K562 (cell line): ENCODE results near the gene CD300LD. TPM values are rescaled to one million over a fixed set of nuclear protein-coding genes. Genes with fewer than 3 reads are reported as not detected.

Source experiments
- ATAC-seq: fragments of 200-7000 bp; cut with Tn5 transposase; 3 replicates; pipeline ENCODE4 v1.9.1; 2020; ENCODE audit warnings: moderate library complexity
- BruUV-seq: library from RNA; stranded (reverse); fragments of 400-500 nt; replicated peaks from 2 replicates; lab custom pipeline; 2021; lab: Mats Ljungman, UMichigan
- CTCF ChIA-PET: fragments of 300-600 bp; formaldehyde crosslinking; extraction: SDS; loops from one replicate; lab custom pipeline; 2021; ENCODE audit warnings: low intra/inter-chr PET ratio; lab: Yijun Ruan, JAX
- POLR2A ChIA-PET: fragments of 300-600, 350-650 bp; sonication (Branson Sonifier 250); formaldehyde crosslinking; extraction: SDS; loops from one replicate; lab custom pipeline; 2021; ENCODE audit warnings: antibody characterized with exemption, inconsistent platforms; lab: Yijun Ruan, JAX
- DNase-seq, 4 experiments: peaks; one replicate each; pipeline versions ENCODE4 v3.0.0 to v3.0.0-alpha.2; 2011 to 2018; ENCODE audit warnings: low spot score in 3 of 4, mixed read lengths in 3 of 4; ENCODE audit errors: extremely low read depth in 1 of 4
- FAIRE-seq: peaks from 2 replicates; lab custom pipeline; 2011; peaks lifted over from hg19 to GRCh38; lab: Jason Lieb, UNC
- H2AFZ ChIP-seq: 2 replicates; pipeline ENCODE4 v1.6.0; 2011; ENCODE audit warnings: low read depth, low read length, control low read depth, inconsistent platforms
- H3K27ac ChIP-seq: fragments of 200-600 bp; 3 replicates; pipeline ENCODE4 v1.8.0; 2011; ENCODE audit warnings: low read depth, mild to moderate bottlenecking, control low read depth, inconsistent platforms, low read length, moderate library complexity, mixed read lengths; ENCODE audit errors: extremely low read depth
- H3K27me3 ChIP-seq, 2 experiments: fragments of 300-600 bp in 1 of 2; 2 replicates in 1 of 2; 3 replicates in 1 of 2; pipeline versions ENCODE4 v1.6.0 to v1.8.0; 2011; ENCODE audit warnings: inconsistent platforms in 2 of 2, low read length in 2 of 2, mild to moderate bottlenecking in 1 of 2, mixed read lengths in 1 of 2, moderate library complexity in 1 of 2; ENCODE audit not compliant: control insufficient read depth in 2 of 2, insufficient read depth in 2 of 2
- H3K36me3 ChIP-seq: fragments of 300-600 bp; 3 replicates; pipeline ENCODE4 v1.8.0; 2011; ENCODE audit warnings: mild to moderate bottlenecking, low read length, inconsistent platforms; ENCODE audit not compliant: control insufficient read depth, insufficient read depth
- H3K4me1 ChIP-seq, 2 experiments: fragments of 200-600 bp in 1 of 2; replicated peaks in 1 of 2; 2 replicates in 1 of 2; 3 replicates in 1 of 2; pipeline versions ENCODE4 v1.5.1 to v1.8.0; 2011; ENCODE audit warnings: inconsistent platforms in 2 of 2, low read length in 2 of 2, mild to moderate bottlenecking in 1 of 2, mixed read lengths in 1 of 2, moderate library complexity in 1 of 2; ENCODE audit not compliant: control insufficient read depth in 2 of 2, insufficient read depth in 2 of 2
- H3K4me2 ChIP-seq: 2 replicates; pipeline ENCODE4 v1.6.1; 2011; ENCODE audit warnings: low read length, control low read depth, inconsistent platforms, mixed read lengths; ENCODE audit not compliant: insufficient read depth
- H3K4me3 ChIP-seq: fragments of 200-600 bp; sonication (generic), shearing (Covaris generic); 2 replicates; pipeline ENCODE4 v1.5.1; 2016; ENCODE audit warnings: control low read depth, inconsistent platforms
- H3K79me2 ChIP-seq: fragments of 200-600 bp; 3 replicates; pipeline ENCODE4 v1.8.0; 2011; ENCODE audit warnings: low read length, inconsistent platforms; ENCODE audit not compliant: control insufficient read depth, insufficient read depth
- H3K9ac ChIP-seq, 2 experiments: 2 replicates each; pipeline versions ENCODE4 v1.6.0 to v1.6.1; 2011; ENCODE audit warnings: low read depth in 2 of 2, low read length in 2 of 2, control low read depth in 1 of 2, inconsistent platforms in 1 of 2, mild to moderate bottlenecking in 1 of 2, mixed read lengths in 1 of 2; ENCODE audit not compliant: insufficient read depth in 1 of 2
- H3K9me1 ChIP-seq: one replicate; pipeline ENCODE4 v1.6.0; 2011; ENCODE audit warnings: inconsistent platforms, mild to moderate bottlenecking, low read length, moderate library complexity; ENCODE audit not compliant: control insufficient read depth, insufficient read depth
- H3K9me3 ChIP-seq: replicated peaks from 2 replicates; pipeline ENCODE4 v1.5.1; 2011; ENCODE audit warnings: low read depth, low read length, inconsistent platforms; ENCODE audit not compliant: control insufficient read depth, insufficient read depth
- H4K20me1 ChIP-seq: replicated peaks from 2 replicates; pipeline ENCODE4 v1.6.1; 2011; ENCODE audit warnings: low read length, inconsistent platforms, mixed read lengths; ENCODE audit not compliant: control insufficient read depth, insufficient read depth
- CEBPG ChIP-seq, 3 experiments: fragments of 200-800 bp in 1 of 3; sonication (Bioruptor generic) in 1 of 3; sonication (generic) in 1 of 3; formaldehyde crosslinking in 1 of 3; IDR thresholded peaks in 2 of 3; conservative IDR thresholded peaks in 1 of 3; 2 replicates each; pipeline versions ENCODE4 v1.6.1 to v1.8.0; 2016 to 2022; ENCODE audit warnings: missing compliant biosample characterization in 2 of 3, missing genetic modification characterization in 2 of 3, mild to moderate bottlenecking in 1 of 3, missing genetic modification reagents in 1 of 3
- EGR1 ChIP-seq: fragments of 450-650 bp; conservative IDR thresholded peaks from 2 replicates; pipeline ENCODE4 v1.6.1; 2017; ENCODE audit warnings: mild to moderate bottlenecking
- FIP1L1 ChIP-seq: fragments of 200-400 bp; formaldehyde crosslinking; IDR thresholded peaks from 2 replicates; pipeline ENCODE4 v1.6.1; 2018; ENCODE audit warnings: mild to moderate bottlenecking, low read depth, low read length; ENCODE audit not compliant: poor library complexity, severe bottlenecking
- MEIS2 ChIP-seq: fragments of 450-650 bp; IDR thresholded peaks from 2 replicates; pipeline ENCODE4 v1.6.1; 2014; ENCODE audit warnings: mild to moderate bottlenecking; ENCODE audit not compliant: partially characterized antibody
- MYC ChIP-seq, 2 experiments: fragments of 250-450 bp in 1 of 2; sonication (Bioruptor Pico) in 1 of 2; IDR thresholded peaks; 2 replicates each; pipeline versions ENCODE4 v1.5.1 to v1.6.1; 2012 to 2021; ENCODE audit warnings: low read depth in 2 of 2, borderline replicate concordance in 1 of 2, improper control_type of control experiment in 1 of 2, low read length in 1 of 2, mild to moderate bottlenecking in 1 of 2, moderate library complexity in 1 of 2
- NR3C1 ChIP-seq: sonication (generic); formaldehyde crosslinking; IDR thresholded peaks from 2 replicates; pipeline ENCODE4 v1.8.1; 2022; ENCODE audit warnings: missing genetic modification reagents
- POLR2H ChIP-seq: IDR thresholded peaks from 2 replicates; pipeline ENCODE4 v1.6.1; 2016; ENCODE audit warnings: missing genetic modification characterization, low read depth, mild to moderate bottlenecking, control low read depth, missing compliant biosample characterization, moderate library complexity
- SMAD3 ChIP-seq: fragments of 450-650 bp; formaldehyde crosslinking; conservative IDR thresholded peaks from 2 replicates; pipeline ENCODE4 v1.4.0; 2020; ENCODE audit warnings: mild to moderate bottlenecking
- SREBF1 ChIP-seq: fragments of 150-350 bp; IDR thresholded peaks from 2 replicates; pipeline ENCODE4 v1.6.1; 2014; ENCODE audit warnings: antibody characterized with exemption, low read depth, low read length, borderline replicate concordance
- TAF1 ChIP-seq: IDR thresholded peaks from 2 replicates; pipeline ENCODE4 v1.6.1; 2011; ENCODE audit warnings: mild to moderate bottlenecking, low read length, moderate library complexity; ENCODE audit not compliant: insufficient read depth, control insufficient read depth, severe bottlenecking; ENCODE audit errors: extremely low read depth
- WGBS: fragments of 100-300 bp; shearing (Covaris generic); methylation state at CpG from one replicate; pipeline ENCODE4 v1.1.6; 2016; ENCODE audit warnings: low coverage, mixed read lengths; ENCODE audit not compliant: insufficient coverage; ENCODE audit errors: missing lambda C conversion rate; 5-methylcytosine and 5-hydroxymethylcytosine counted together
- in situ Hi-C: fragments of 300-500 bp; cut with MboI; formaldehyde crosslinking; loops from 4 replicates; pipeline ENCODE4 v1.15.0; 2018; ENCODE audit warnings: inconsistent platforms, mixed read lengths
- intact Hi-C: fragments of 100-400 bp; cut with micrococcal nuclease; formaldehyde crosslinking; loops from 2 replicates; pipeline ENCODE4 v1.14.2; 2022
- polyA plus RNA-seq, 8 experiments: library from polyadenylated mRNA; depleted of rRNA in 4 of 8; stranded (reverse) in 5 of 8; unstranded in 3 of 8; fragments of >200 nt; fragmentation: Nextera tagmentation in 2 of 8; fragmentation: Illumina TruSeq in 1 of 8; extraction: Ambion mirVana in 2 of 8; extraction: Trizol in 1 of 8; gene quantifications; 2 replicates each; pipeline versions ENCODE4 v1.2.1 to v1.2.3, GENCODE V29; 2011 to 2014; ENCODE audit warnings: inconsistent platforms in 1 of 8, missing spikeins in 1 of 8
- total RNA-seq, 7 experiments: library from RNA; depleted of rRNA in 6 of 7; stranded (reverse); fragments of >200 nt in 6 of 7; fragmentation: Illumina TruSeq in 2 of 7; extraction: Trizol in 2 of 7; gene quantifications; 2 replicates each; pipeline versions ENCODE4 v1.2.1 to v1.2.3, GENCODE V29; 2011 to 2021; ENCODE audit warnings: low replicate concordance in 1 of 7
- TF ChIP-seq, protein P1 (sequence below): fragments of 450-650 bp; IDR thresholded peaks from 2 replicates; pipeline ENCODE4 v1.6.1; 2016; ENCODE audit warnings: antibody characterized with exemption
- TF ChIP-seq, protein P2 (sequence below): fragments of 450-650 bp; formaldehyde crosslinking; IDR thresholded peaks from 2 replicates; pipeline ENCODE4 v1.4.0; 2020; ENCODE audit warnings: mild to moderate bottlenecking
- TF ChIP-seq, protein P3 (sequence below): IDR thresholded peaks from 2 replicates; pipeline ENCODE4 v1.6.1; 2014; ENCODE audit warnings: antibody characterized with exemption
- TF ChIP-seq, protein P4 (sequence below): fragments of 450-650 bp; IDR thresholded peaks from 2 replicates; pipeline ENCODE4 v1.6.1; 2016; ENCODE audit warnings: borderline replicate concordance

The CD300LD gene
- total and polyA plus RNA-seq, 9 of the 15 experiments (the other 6 are each of a cell fraction or from before 2014, with no cell fraction given), result not detected

DNA sequence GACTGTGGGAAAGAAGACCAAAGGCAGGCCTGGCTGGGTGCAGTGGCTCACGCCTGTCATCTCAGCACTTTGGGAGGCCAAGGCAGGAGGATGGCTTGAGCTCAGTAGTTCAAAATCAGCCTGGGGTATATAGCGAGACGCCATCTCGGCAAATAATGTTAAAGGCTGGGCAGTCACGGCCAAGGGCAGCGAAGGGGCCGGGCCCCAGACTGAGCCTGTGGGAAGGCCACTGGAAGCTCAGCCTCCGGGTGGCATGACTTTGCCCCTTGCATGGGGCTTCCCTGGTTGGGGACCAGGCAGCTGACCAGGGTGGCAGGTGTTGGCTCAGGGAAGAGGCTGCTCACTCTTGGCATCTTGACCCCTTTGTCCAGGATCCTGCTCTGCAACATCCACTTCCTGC, 14.0 kb upstream of the CD300LD start:
- Histone ChIP-seq H3K4me1 (no peaks in the 10 kb centered on the region), H2AFZ (no peak overlapping the region), H3K9ac (no peak overlapping the region; a peak in 1 of 4 replicates), H3K79me2 (no peaks in the 10 kb centered on the region), H3K4me3 (no peak overlapping the region), H4K20me1 (peaks cover 4% of the 10 kb centered on the region; the same call in 1 of the 2 replicates), H3K27ac (no peak overlapping the region), H3K9me1 (no peaks in the 10 kb centered on the region), H3K4me2 (no peak overlapping the region), H3K36me3 (no peaks in the 10 kb centered on the region), H3K9me3 (no peaks in the 10 kb centered on the region), H3K27me3 (peaks cover 3 to 55% of the 10 kb centered on the region in 2 experiments; a peak in 3 of 5 replicates)
- CTCF ChIA-PET, result no interaction called here
- POLR2A ChIA-PET, result interaction anchor here (1.1 kb wide), 1 partner anchor 12 kb away, joined by 6 read pairs; no protein-coding TSS in a partner anchor
- in situ Hi-C loops, result no loop called here
- no peak for ATAC-seq
- BruUV-seq, result no TSS peak
- intact Hi-C loops, result no loop called here
- 0% methylated on average over 8 of the region's 8 CpGs for WGBS
- FAIRE-seq, result no peak
- DNase-seq, result no peak
- TF ChIP-seq MYC (IDR thresholded peaks at IDR 0.05; ENCODE audit: low read depth, low read length), result no peak
- no peak for TF ChIP-seq MYC (CRISPR knock-in tag; IDR thresholded peaks at IDR 0.05; ENCODE audit: borderline replicate concordance, low read depth)
- TF ChIP-seq EGR1, result no peak
- no peak for TF ChIP-seq CEBPG (CRISPR knock-in tag; IDR thresholded peaks at IDR 0.05)
- no peak for TF ChIP-seq CEBPG (tag; conservative IDR thresholded peaks at IDR 0.05 in 1 of 2, IDR thresholded peaks at IDR 0.05 in 1 of 2)
- TF ChIP-seq NR3C1 (CRISPR knock-in tag), result no peak
- no peak for TF ChIP-seq POLR2H (tag)
- TF ChIP-seq TAF1, result no peak
- TF ChIP-seq, protein P1, sequence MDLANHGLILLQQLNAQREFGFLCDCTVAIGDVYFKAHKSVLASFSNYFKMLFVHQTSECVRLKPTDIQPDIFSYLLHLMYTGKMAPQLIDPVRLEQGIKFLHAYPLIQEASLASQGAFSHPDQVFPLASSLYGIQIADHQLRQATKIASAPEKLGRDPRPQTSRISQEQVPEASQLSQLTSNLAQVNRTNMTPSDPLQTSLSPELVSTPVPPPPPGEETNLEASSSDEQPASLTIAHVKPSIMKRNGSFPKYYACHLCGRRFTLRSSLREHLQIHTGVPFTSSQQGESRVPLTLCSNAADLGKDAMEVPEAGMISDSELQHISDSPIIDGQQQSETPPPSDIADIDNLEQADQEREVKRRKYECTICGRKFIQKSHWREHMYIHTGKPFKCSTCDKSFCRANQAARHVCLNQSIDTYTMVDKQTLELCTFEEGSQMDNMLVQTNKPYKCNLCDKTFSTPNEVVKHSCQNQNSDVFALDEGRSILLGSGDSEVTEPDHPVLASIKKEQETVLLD, result no peak
- no peak for TF ChIP-seq MEIS2
- no peak for TF ChIP-seq SMAD3 (CRISPR knock-in tag)
- TF ChIP-seq, protein P2, sequence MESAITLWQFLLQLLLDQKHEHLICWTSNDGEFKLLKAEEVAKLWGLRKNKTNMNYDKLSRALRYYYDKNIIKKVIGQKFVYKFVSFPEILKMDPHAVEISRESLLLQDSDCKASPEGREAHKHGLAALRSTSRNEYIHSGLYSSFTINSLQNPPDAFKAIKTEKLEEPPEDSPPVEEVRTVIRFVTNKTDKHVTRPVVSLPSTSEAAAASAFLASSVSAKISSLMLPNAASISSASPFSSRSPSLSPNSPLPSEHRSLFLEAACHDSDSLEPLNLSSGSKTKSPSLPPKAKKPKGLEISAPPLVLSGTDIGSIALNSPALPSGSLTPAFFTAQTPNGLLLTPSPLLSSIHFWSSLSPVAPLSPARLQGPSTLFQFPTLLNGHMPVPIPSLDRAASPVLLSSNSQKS, result no peak
- TF ChIP-seq, protein P3, sequence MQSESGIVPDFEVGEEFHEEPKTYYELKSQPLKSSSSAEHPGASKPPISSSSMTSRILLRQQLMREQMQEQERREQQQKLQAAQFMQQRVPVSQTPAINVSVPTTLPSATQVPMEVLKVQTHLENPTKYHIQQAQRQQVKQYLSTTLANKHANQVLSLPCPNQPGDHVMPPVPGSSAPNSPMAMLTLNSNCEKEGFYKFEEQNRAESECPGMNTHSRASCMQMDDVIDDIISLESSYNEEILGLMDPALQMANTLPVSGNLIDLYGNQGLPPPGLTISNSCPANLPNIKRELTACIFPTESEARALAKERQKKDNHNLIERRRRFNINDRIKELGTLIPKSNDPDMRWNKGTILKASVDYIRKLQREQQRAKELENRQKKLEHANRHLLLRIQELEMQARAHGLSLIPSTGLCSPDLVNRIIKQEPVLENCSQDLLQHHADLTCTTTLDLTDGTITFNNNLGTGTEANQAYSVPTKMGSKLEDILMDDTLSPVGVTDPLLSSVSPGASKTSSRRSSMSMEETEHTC, result no peak
- no peak for TF ChIP-seq SREBF1
- TF ChIP-seq, protein P4, sequence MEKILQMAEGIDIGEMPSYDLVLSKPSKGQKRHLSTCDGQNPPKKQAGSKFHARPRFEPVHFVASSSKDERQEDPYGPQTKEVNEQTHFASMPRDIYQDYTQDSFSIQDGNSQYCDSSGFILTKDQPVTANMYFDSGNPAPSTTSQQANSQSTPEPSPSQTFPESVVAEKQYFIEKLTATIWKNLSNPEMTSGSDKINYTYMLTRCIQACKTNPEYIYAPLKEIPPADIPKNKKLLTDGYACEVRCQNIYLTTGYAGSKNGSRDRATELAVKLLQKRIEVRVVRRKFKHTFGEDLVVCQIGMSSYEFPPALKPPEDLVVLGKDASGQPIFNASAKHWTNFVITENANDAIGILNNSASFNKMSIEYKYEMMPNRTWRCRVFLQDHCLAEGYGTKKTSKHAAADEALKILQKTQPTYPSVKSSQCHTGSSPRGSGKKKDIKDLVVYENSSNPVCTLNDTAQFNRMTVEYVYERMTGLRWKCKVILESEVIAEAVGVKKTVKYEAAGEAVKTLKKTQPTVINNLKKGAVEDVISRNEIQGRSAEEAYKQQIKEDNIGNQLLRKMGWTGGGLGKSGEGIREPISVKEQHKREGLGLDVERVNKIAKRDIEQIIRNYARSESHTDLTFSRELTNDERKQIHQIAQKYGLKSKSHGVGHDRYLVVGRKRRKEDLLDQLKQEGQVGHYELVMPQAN, result no peak
- no peak for TF ChIP-seq FIP1L1
